Measurements from ENCODE around the gene METTL27.
A peak's percentile ranks its signal among the peaks of the same experiment; 100 is the strongest.

METTL27 gene

GRCh38 chr7:73841689-73842066 lies 638 bp downstream of the METTL27 start:
- peak overlapping the region; percentile 64 for H2AFZ ChIP-seq (ENCODE audit: low read depth, low read length, severe bottlenecking)

DNA sequence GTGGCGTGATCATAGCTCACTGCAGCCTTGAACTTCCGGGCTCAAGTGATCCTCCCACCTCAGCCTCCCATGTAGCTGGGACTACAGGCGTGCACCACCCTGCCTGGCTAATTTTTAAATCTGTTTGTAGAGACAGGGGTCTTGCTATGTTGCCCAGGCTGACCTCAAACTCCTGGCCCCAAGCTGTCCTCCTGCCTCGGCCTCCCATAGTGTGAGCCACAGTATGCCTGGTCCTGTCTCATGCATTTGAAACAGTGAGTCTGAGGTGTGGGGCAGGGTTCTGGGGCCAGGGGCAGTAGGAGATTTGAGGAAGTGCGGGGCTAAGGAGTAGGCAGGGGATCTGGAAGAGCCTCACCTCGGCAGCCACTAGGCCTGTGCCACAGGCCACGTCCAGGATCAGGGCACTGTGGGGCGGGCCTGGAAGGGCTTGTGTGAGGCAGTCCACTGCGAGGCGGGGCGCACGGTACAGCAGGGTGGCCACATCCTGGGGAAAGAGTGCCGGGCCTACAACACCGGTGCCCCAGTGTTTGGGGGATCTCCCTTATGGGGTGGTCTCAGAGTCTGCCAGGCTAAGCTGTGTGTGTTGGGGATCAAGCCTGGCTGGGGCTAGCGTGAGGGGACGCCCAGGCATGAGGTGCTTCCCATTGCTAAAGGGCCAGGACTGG lies 1.5 kb downstream of the METTL27 start:
- H3F3A ChIP-seq (ENCODE audit: insufficient read depth): no peaks in the 10 kb centered on the region
- no peak overlapping the region for H3K4me3 ChIP-seq (ENCODE audit: insufficient read depth, low read length, poor library complexity, severe bottlenecking)
- no peaks in the 10 kb centered on the region for H3K27me3 ChIP-seq (ENCODE audit: low read length)
- H3K9me2 ChIP-seq (replicated peaks; ENCODE audit: insufficient read depth, low read length): no peaks in the 10 kb centered on the region
- H3K27ac ChIP-seq (ENCODE audit: low read depth, low read length): no peak overlapping the region
- no peaks in the 10 kb centered on the region for H3K9me3 ChIP-seq (ENCODE audit: insufficient read depth, low read length)
- no peak for TF ChIP-seq CTCF (IDR thresholded peaks at IDR 0.05; ENCODE audit: insufficient read depth, low read length, poor library complexity, severe bottlenecking)
- no peak for TF ChIP-seq EZH2phosphoT487 (conservative IDR thresholded peaks at IDR 0.05; ENCODE audit: low read length)
- H3K36me3 ChIP-seq (ENCODE audit: low read length): no peaks in the 10 kb centered on the region
- H3K79me2 ChIP-seq (ENCODE audit: insufficient read depth, low read length): no peaks in the 10 kb centered on the region
- H3K9ac ChIP-seq (ENCODE audit: low read length): no peak overlapping the region
- H2AFZ ChIP-seq (ENCODE audit: low read depth, low read length, severe bottlenecking): no peak overlapping the region
- H3K4me2 ChIP-seq (ENCODE audit: low read depth, low read length, poor library complexity, severe bottlenecking): no peak overlapping the region
- no peaks in the 10 kb centered on the region for H4K20me1 ChIP-seq (ENCODE audit: low read depth, low read length)

More at GRCh38 chr7:73841689-73842066, 638 bp downstream of the METTL27 start:
- Histone ChIP-seq H3K79me2 (ENCODE audit: insufficient read depth, low read length) (no peaks in the 10 kb centered on the region), H3K9me2 (replicated peaks; ENCODE audit: insufficient read depth, low read length) (no peaks in the 10 kb centered on the region), H3K4me2 (ENCODE audit: low read depth, low read length, poor library complexity, severe bottlenecking) (peak overlapping the region; percentile 46), H3K4me3 (ENCODE audit: insufficient read depth, low read length, poor library complexity, severe bottlenecking) (no peak overlapping the region), H3K9me3 (ENCODE audit: insufficient read depth, low read length) (no peaks in the 10 kb centered on the region), H3K27me3 (ENCODE audit: low read length) (no peaks in the 10 kb centered on the region), H4K20me1 (ENCODE audit: low read depth, low read length) (no peaks in the 10 kb centered on the region), H3K27ac (ENCODE audit: low read depth, low read length) (no peak overlapping the region), H3K9ac (ENCODE audit: low read length) (peak overlapping the region; percentile 21; the same call in 1 of the 2 replicates), H3F3A (ENCODE audit: insufficient read depth) (no peaks in the 10 kb centered on the region), H3K36me3 (ENCODE audit: low read length) (no peaks in the 10 kb centered on the region)
- TF ChIP-seq CTCF (IDR thresholded peaks at IDR 0.05; ENCODE audit: insufficient read depth, low read length, poor library complexity, severe bottlenecking) (no peak), EZH2phosphoT487 (conservative IDR thresholded peaks at IDR 0.05; ENCODE audit: low read length) (no peak)

GRCh38 chr7:73839743-73840714 lies 2.3 kb downstream of the METTL27 start:
- Histone ChIP-seq H3K27ac (ENCODE audit: low read depth, low read length) (no peak overlapping the region), H3K4me2 (ENCODE audit: low read depth, low read length, poor library complexity, severe bottlenecking) (no peak overlapping the region), H3K9me3 (ENCODE audit: insufficient read depth, low read length) (no peaks in the 10 kb centered on the region), H3K4me3 (ENCODE audit: insufficient read depth, low read length, poor library complexity, severe bottlenecking) (no peak overlapping the region), H4K20me1 (ENCODE audit: low read depth, low read length) (no peaks in the 10 kb centered on the region), H3K27me3 (ENCODE audit: low read length) (no peaks in the 10 kb centered on the region), H3K9me2 (replicated peaks; ENCODE audit: insufficient read depth, low read length) (no peaks in the 10 kb centered on the region), H3K36me3 (ENCODE audit: low read length) (no peaks in the 10 kb centered on the region), H3F3A (ENCODE audit: insufficient read depth) (no peaks in the 10 kb centered on the region), H3K79me2 (ENCODE audit: insufficient read depth, low read length) (no peaks in the 10 kb centered on the region), H3K9ac (ENCODE audit: low read length) (no peak overlapping the region), H2AFZ (ENCODE audit: low read depth, low read length, severe bottlenecking) (no peak overlapping the region)
- TF ChIP-seq EZH2phosphoT487 (conservative IDR thresholded peaks at IDR 0.05; ENCODE audit: low read length) (no peak), CTCF (IDR thresholded peaks at IDR 0.05; ENCODE audit: insufficient read depth, low read length, poor library complexity, severe bottlenecking) (no peak)

Data from SU-DHL-6 (cell line).